ENCODE measurements around the gene BAHD1. TPM values are rescaled to one million over a fixed set of nuclear protein-coding genes. Genes with fewer than 3 reads are reported as not detected.

The BAHD1 gene
- total RNA-seq, 2 experiments from 2014 or later = 29.6 to 30.0 TPM

DNA sequence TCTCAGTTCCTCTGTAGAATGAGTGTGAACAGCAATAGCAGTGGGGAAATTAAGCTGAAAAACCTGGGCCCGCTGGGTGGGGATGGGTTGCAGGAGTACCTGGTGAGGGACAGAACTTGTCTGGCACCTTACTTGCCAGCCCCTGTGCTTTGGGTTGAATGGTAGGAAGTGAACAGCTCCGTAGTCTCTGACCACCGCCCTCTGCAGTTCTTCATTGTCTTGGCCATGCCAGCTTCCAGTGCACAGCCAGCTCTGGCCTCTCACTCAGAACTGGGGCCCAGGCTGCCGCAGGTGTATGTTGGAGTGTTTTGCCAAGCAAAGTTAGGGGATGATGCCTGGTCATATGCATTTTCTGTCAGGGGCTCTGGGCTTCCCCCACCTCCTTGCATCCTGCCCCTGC, 16.0 kb downstream of the BAHD1 start:
- DNase-seq (no peak), ATAC-seq (ENCODE audit: low read depth) (no peak)
- POLR2A ChIA-PET = no interaction called here
- Mint-ChIP-seq H3K36me3 (no peaks in the 10 kb centered on the region), H3K9me3 (no peaks in the 10 kb centered on the region), H3K27ac (no peak overlapping the region), H3K4me1 (peaks cover 45% of the 10 kb centered on the region), H3K27me3 (no peaks in the 10 kb centered on the region), H3K4me3 (no peak overlapping the region)

DNA sequence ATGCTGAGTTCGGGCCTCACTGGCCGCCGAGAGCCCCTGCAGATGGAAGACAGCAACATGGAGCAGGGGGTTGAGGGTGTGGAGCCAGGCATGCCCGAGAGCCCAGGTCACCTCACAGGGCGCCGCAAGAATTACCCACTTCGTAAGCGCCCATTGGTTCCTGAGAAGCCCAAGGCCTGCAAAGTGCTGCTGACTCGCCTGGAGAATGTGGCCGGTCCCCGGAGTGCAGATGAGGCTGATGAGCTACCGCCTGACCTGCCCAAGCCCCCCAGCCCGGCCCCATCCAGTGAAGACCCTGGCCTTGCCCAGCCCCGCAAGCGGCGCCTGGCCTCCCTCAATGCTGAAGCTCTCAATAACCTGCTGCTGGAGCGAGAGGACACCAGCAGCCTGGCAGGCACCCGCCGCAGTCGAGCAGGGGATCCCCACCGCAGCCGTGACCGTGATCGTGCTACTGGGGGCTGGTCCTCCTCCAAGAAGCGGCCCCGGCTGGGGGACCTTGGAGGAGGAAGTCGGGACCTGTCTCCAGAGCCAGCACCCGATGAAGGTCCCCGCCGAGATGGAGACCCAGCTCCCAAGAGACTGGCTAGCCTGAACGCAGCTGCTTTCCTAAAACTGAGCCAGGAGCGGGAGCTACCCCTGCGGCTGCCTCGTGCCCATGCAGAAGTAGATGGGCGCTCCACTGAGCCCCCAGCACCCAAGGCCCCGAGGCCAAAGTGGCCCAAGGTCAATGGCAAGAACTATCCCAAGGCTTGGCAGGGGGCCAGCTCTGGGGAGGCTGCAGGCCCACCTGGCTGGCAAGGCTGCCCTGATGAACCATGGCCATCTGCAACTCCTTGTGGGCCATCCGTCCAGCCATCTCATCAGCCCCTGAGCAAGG, 18.0 kb downstream of the BAHD1 start:
- no peaks in the 10 kb centered on the region for H3K36me3 Mint-ChIP-seq
- POLR2A ChIA-PET = no interaction called here
- no peaks in the 10 kb centered on the region for H3K9me3 Mint-ChIP-seq

GRCh38 chr15:40459391-40460015, 18.8 kb downstream of the BAHD1 start:
- H3K9me3 Mint-ChIP-seq = no peaks in the 10 kb centered on the region
- POLR2A ChIA-PET = no interaction called here
- peaks cover 18% of the 10 kb centered on the region for H3K4me1 Mint-ChIP-seq
- ATAC-seq (ENCODE audit: low read depth) (no peak), DNase-seq (no peak)
- H3K27me3 Mint-ChIP-seq = no peaks in the 10 kb centered on the region
- no peaks in the 10 kb centered on the region for H3K36me3 Mint-ChIP-seq
- no peak overlapping the region for H3K27ac Mint-ChIP-seq
- no peak overlapping the region for H3K4me3 Mint-ChIP-seq

More for the DNA sequence above, 18.0 kb downstream of the BAHD1 start:
- no peak overlapping the region for H3K27ac Mint-ChIP-seq
- DNase-seq = no peak
- H3K27me3 Mint-ChIP-seq = no peaks in the 10 kb centered on the region
- H3K4me3 Mint-ChIP-seq = no peak overlapping the region
- no peak for ATAC-seq (ENCODE audit: low read depth)
- peaks cover 26% of the 10 kb centered on the region for H3K4me1 Mint-ChIP-seq

GRCh38 chr15:40460404-40460803, 19.7 kb downstream of the BAHD1 start:
- peaks cover 3% of the 10 kb centered on the region for H3K36me3 Mint-ChIP-seq
- no peak overlapping the region for H3K27ac Mint-ChIP-seq
- peaks cover 9% of the 10 kb centered on the region for H3K4me1 Mint-ChIP-seq
- ATAC-seq (ENCODE audit: low read depth) = no peak
- H3K4me3 Mint-ChIP-seq = no peak overlapping the region
- H3K27me3 Mint-ChIP-seq = no peaks in the 10 kb centered on the region
- POLR2A ChIA-PET = no interaction called here
- DNase-seq = no peak
- no peaks in the 10 kb centered on the region for H3K9me3 Mint-ChIP-seq

DNA sequence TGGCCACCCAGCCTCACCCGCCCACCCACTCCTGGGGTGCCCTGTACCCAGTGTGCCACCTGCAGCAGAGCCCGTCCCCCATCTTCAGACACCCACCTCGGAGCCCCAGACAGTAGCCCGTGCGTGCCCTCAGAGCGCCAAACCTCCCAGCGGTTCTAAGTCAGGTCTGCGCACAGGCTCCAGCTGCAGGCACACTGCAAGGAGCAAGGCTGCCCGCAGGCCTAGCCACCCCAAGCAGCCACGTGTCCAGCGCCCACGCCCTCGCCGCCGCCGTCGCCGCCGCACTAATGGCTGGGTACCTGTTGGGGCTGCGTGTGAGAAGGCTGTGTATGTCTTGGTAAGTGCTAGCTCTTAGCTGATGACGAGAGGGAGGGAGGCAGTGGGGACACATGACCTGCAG, 21.2 kb downstream of the BAHD1 start:
- H3K27ac Mint-ChIP-seq = no peak overlapping the region
- peaks cover 7% of the 10 kb centered on the region for H3K4me1 Mint-ChIP-seq
- no peaks in the 10 kb centered on the region for H3K9me3 Mint-ChIP-seq
- POLR2A ChIA-PET = no interaction called here
- ATAC-seq (ENCODE audit: low read depth) = no peak
- H3K27me3 Mint-ChIP-seq = no peaks in the 10 kb centered on the region
- H3K36me3 Mint-ChIP-seq = peaks cover 9% of the 10 kb centered on the region
- no peak for DNase-seq
- H3K4me3 Mint-ChIP-seq = no peak overlapping the region

DNA sequence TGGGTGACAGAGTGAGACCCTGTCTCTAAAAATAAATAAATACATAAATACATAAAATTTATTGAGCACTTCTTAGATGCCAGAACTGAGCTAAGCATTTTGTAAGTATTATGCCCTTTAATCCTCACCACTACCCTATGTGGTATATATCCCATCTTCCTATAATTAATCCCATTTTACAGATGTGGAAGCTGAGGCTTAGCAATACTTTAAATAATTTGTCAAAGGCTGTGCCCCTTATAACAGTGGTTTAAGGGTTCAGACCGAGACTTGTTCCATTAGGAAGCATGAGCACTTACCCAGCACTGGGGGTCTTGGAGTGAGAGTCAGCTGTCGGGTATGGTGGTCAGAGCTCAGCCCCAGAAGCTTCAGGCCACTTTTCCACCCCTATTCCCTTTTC, 22.5 kb downstream of the BAHD1 start:
- Mint-ChIP-seq H3K4me1 (peaks cover 8% of the 10 kb centered on the region), H3K4me3 (no peak overlapping the region), H3K27ac (no peak overlapping the region), H3K36me3 (peaks cover 9% of the 10 kb centered on the region), H3K27me3 (no peaks in the 10 kb centered on the region), H3K9me3 (no peaks in the 10 kb centered on the region)
- ATAC-seq (ENCODE audit: low read depth) (no peak), DNase-seq (no peak)
- POLR2A ChIA-PET = interaction anchor here (0.8 kb wide), 1 partner anchor 11 kb away, joined by 3 read pairs; no protein-coding TSS in a partner anchor

DNA sequence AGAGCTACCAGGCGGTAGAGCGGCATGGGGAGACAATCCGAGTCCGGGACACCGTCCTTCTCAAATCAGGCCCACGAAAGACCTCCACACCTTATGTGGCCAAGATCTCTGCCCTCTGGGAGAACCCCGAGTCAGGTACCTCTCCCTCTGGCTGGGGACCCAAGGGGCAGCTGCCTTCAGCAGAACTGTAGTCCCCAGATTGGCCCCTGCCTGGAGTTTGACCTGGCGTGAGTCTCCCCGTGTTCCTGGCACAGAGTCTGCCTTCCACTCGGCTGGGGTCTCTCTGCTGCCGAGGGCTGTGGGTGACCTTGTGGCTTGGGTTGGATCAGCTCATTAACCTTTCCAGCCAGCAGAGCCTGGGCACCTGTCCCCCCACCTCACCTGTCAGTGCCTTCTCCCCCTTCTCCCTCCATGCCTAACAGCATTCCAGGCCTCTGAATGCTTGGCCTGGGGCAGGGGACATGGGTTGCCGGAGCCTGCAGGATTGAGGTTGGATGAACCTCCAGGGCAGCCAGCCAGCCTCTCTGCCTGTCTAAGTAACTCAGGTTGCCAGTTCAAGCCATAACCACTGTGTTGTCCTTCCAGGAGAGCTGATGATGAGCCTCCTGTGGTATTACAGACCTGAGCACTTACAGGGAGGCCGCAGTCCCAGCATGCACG, 23.3 kb downstream of the BAHD1 start:
- Mint-ChIP-seq H3K4me3 (no peak overlapping the region), H3K36me3 (peaks cover 9% of the 10 kb centered on the region), H3K4me1 (peaks cover 8% of the 10 kb centered on the region), H3K27me3 (no peaks in the 10 kb centered on the region), H3K9me3 (no peaks in the 10 kb centered on the region), H3K27ac (no peak overlapping the region)
- POLR2A ChIA-PET = no interaction called here
- ATAC-seq (ENCODE audit: low read depth) (no peak), DNase-seq (no peak)

- no peak for ATAC-seq (ENCODE audit: low read depth)
- no peak overlapping the region for H3K27ac Mint-ChIP-seq
Observed at GRCh38 chr15:40464595-40465185, 23.9 kb downstream of the BAHD1 start.

GRCh38 chr15:40465939-40466338, 25.2 kb downstream of the BAHD1 start:
- Mint-ChIP-seq H3K27me3 (no peaks in the 10 kb centered on the region), H3K36me3 (peaks cover 9% of the 10 kb centered on the region), H3K4me1 (peaks cover 8% of the 10 kb centered on the region), H3K4me3 (no peak overlapping the region), H3K27ac (no peak overlapping the region), H3K9me3 (no peaks in the 10 kb centered on the region)
- DNase-seq (no peak), ATAC-seq (ENCODE audit: low read depth) (no peak)
- POLR2A ChIA-PET = interaction anchor here (0.5 kb wide), 1 partner anchor 190 kb away, joined by 4 read pairs; no protein-coding TSS in a partner anchor

More at GRCh38 chr15:40464595-40465185, 23.9 kb downstream of the BAHD1 start:
- POLR2A ChIA-PET = no interaction called here
- peaks cover 8% of the 10 kb centered on the region for H3K4me1 Mint-ChIP-seq
- H3K9me3 Mint-ChIP-seq = no peaks in the 10 kb centered on the region
- H3K4me3 Mint-ChIP-seq = no peak overlapping the region
- H3K36me3 Mint-ChIP-seq = peaks cover 9% of the 10 kb centered on the region
- no peaks in the 10 kb centered on the region for H3K27me3 Mint-ChIP-seq
- DNase-seq = no peak

- POLR2A ChIA-PET = interaction anchor here (0.5 kb wide), 1 partner anchor 145 kb away, joined by 4 read pairs; no protein-coding TSS in a partner anchor
- DNase-seq (no peak), ATAC-seq (ENCODE audit: low read depth) (no peak)
- peaks cover 9% of the 10 kb centered on the region for H3K36me3 Mint-ChIP-seq
- peaks cover 8% of the 10 kb centered on the region for H3K4me1 Mint-ChIP-seq
- H3K27ac Mint-ChIP-seq = no peak overlapping the region
- no peaks in the 10 kb centered on the region for H3K27me3 Mint-ChIP-seq
- no peak overlapping the region for H3K4me3 Mint-ChIP-seq
- H3K9me3 Mint-ChIP-seq = no peaks in the 10 kb centered on the region
Observed at GRCh38 chr15:40466426-40467260, 25.9 kb downstream of the BAHD1 start.

- no peaks in the 10 kb centered on the region for H3K27me3 Mint-ChIP-seq
- ATAC-seq (ENCODE audit: low read depth) (no peak), DNase-seq (no peak)
- H3K4me3 Mint-ChIP-seq = no peak overlapping the region
- peaks cover 9% of the 10 kb centered on the region for H3K36me3 Mint-ChIP-seq
- H3K27ac Mint-ChIP-seq = no peak overlapping the region
- POLR2A ChIA-PET = interaction anchor here (0.5 kb wide), 1 partner anchor 146 kb away, joined by 4 read pairs; no protein-coding TSS in a partner anchor
- peaks cover 12% of the 10 kb centered on the region for H3K4me1 Mint-ChIP-seq
- no peaks in the 10 kb centered on the region for H3K9me3 Mint-ChIP-seq
Observed at GRCh38 chr15:40467261-40467615, 26.5 kb downstream of the BAHD1 start.

- POLR2A ChIA-PET = interaction anchor here (0.6 kb wide), 1 partner anchor 18 kb away, joined by 3 read pairs; no protein-coding TSS in a partner anchor
- DNase-seq (no peak), ATAC-seq (ENCODE audit: low read depth) (no peak)
- H3K27me3 Mint-ChIP-seq = no peaks in the 10 kb centered on the region
- H3K4me1 Mint-ChIP-seq = peaks cover 20% of the 10 kb centered on the region
- H3K36me3 Mint-ChIP-seq = peaks cover 9% of the 10 kb centered on the region
- no peaks in the 10 kb centered on the region for H3K9me3 Mint-ChIP-seq
- no peak overlapping the region for H3K4me3 Mint-ChIP-seq
- H3K27ac Mint-ChIP-seq = no peak overlapping the region
Observed at GRCh38 chr15:40468898-40469331, 28.2 kb downstream of the BAHD1 start.

Measured in activated naive CD8-positive, alpha-beta T cell treated with anti-CD3 and anti-CD28 coated beads, Interleukin-2, amount 10 ng/mL, durations not matched to agents 7 days and 5 days (primary cell).